Activated CD4-positive, alpha-beta T cell treated with anti-CD3 and anti-CD28 coated beads for 48 hours (primary cell): ENCODE results near the gene ARVCF.
A peak's percentile ranks its signal among the peaks of the same experiment; 100 is the strongest.

ENCODE experiments used
- DNase-seq: peaks from one replicate; pipeline ENCODE4 v3.0.0-alpha.2; 2020

ARVCF gene

GRCh38 chr22:19984851-19985811, 31.5 kb downstream of the ARVCF start:
- no peak for DNase-seq

DNA sequence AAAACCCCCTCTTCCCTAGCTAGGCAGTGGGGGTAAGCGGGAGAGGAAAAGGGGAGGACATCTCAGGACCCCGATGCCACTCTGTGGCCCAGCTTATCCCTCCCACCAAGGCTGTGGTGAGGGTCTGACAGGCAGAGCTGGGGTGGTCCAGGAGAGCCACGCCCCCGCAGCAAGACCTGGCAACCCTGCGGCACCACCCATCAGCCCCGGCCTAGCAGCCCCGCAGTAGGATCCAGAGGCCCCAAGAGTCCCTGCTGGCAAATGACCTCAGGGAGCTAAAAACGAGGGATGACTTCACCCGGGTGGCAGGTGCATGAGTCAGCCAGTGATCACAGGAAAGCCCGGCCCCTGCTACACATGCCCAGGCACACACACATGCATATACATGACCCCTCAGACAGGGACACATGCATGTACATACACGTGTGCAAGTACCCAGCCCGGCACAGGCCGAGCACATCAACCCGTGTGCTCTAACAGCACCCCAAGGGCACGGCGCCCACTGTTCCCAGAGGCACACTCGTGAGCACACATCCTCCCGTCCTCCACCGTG, 32.3 kb downstream of the ARVCF start:
- DNase-seq, result peak; percentile 40

DNA sequence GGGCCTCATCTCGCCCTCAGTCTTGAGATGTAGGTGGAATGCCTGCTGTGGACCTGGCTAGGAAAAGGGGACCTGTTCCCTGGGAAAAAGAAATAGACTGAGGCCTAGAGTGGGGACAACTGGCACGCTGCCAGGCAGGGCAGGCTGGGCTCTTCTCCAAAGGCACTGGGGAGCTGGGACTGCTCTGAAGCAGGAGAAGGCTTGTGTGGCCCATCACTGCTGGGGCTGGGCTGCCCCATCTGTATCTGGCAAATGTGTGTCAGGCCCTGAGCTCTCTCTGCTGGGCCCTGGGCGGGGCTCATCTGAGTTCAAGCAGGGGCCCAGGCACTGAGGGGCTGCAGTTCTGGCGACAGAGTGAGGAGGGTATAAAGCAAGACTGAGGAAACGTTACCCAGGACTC, 32.9 kb downstream of the ARVCF start:
- DNase-seq, result no peak

GRCh38 chr22:19982991-19983578, 33.5 kb downstream of the ARVCF start:
- no peak for DNase-seq

GRCh38 chr22:19981961-19982920, 34.4 kb downstream of the ARVCF start:
- DNase-seq, result no peak

DNA sequence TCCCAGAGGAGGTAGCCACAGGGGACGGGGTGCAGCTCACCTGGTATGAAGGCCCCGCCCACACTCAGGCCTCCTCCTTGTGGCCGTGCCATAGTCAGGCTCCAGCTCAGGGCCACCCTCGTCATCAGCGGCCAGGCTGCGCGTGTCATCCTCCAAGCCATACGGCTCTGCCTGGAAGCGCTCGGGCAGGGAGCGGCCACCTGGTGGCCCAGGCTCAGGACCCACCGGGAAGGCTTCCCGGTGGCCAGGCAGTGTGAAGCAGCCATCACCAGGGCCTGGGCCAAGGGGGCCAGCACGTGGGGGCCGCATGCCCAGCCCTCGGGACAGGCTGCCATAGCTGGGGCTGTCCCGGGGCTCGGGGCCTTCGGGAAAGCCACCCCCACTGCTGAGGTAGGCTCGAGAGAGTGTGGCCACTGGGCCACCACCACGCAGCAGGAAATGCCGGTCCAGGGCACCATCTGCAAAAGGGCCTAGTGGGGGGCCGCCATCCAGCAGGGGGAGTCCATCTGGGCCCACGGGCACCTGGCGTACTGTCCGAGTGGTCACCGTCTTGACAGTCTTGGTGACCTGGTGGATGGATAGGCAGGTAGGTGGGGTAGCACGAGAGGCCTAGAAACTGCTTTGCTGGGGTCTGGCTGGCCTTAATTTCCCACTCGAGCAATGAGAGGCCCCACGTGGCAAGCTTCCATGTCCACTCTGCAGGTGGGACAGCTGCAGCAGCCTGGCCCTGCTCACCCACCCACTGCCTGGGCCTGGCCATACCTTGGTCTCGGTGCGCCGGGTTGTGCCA, 35.3 kb downstream of the ARVCF start:
- DNase-seq, result no peak

GRCh38 chr22:19980766-19981165, 35.9 kb downstream of the ARVCF start:
- no peak for DNase-seq

DNA sequence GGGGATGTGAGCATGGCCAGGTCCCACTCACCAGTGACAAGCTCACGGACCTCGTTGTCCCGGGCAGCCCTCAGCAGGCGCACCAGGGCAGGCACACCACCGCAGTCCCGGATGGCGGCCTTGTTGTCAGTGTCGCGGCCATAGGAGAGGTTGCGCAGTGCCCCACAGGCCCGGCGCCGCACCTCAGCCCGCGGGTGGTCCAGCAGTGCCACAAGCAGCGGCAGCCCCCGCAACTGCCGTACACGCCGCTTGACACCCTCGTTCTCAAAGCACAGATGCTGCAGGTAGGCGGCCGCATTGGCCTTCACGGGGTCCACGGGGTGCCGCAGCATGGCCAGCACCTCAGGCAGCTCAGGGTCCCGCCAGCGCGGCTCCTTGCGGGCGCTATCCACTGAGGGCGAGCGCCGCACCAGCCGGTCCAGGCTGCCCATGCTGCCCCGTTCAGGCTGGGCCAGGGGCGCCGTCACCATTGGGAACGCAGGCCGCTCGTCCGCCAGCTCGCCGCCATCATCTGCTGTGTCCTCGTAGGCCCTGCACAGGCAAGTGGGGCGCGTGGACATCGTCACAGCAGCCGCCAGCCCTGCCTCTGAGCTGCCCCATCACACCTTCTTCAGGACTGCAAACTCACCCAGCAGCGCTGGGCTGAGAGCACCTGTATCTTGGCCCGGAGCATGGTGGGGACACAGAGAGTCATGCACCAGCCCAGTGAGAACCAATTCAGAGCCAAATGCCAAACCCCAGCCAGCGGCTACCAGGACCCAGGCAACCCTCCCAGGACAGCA, 36.7 kb downstream of the ARVCF start:
- DNase-seq, result no peak

DNA sequence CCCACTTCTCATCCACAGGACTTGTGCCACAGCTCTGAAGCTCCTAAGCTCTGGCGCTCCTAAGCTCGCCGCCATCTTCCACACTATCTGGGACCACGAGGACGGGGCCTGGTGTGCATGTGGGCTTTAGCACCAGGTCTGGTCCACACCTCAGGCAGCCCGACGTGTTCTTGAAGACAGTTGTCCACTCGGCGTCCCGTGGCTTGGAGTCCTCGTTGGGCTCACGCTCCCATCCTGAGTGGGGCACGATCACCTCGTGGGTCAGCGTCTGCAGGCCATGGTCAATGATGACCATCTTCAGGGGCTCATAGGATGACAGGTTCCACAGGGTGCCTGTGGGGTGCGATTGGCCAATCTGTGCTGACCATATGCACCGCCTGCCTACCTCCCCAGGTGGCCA, 37.9 kb downstream of the ARVCF start:
- no peak for DNase-seq

DNA sequence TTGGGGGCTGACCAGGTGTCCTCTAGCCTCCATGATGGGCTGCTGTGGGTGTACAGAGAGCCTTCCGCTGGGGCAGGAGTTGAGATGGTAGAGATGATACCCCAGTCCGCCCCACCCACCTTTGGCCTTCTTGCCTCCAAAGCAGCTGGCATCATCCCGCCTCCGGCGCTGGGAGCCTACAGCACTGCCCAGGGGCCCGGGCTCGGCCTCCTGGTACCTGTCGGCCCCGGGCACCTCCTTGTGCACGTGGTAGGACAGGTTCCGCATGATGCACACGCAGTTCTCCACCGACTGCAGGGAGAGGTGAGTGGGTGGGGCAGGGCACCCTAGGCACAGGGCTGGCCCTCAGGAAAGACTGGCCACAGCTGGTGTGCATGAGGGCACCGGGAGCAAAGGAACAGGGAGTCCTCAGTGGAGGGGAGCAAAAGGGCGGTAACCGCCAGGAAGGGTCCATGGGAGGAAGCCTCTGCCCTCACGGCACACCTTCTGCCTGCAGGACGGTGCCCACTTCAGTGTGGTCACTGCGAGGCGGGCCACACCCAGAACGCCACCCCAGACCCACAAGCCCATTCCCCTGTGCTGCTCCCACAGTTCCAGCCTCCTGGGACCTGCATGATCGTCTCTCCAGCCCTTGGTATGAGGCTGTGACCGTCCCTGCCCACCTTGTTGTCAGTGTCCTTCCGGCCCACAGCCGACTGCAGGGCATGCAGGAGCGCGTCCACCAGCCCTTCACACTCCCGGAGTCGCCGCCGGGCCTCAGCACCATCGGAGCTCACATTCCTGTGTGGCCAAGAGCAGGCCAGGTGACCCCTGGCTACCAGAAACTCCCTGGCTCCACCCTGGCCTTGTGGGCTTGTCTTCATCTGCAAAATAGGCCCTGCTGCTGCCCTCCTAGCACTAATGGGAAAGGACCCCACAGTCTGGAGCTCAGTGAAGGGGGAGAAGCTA, 39.1 kb downstream of the ARVCF start:
- no peak for DNase-seq

DNA sequence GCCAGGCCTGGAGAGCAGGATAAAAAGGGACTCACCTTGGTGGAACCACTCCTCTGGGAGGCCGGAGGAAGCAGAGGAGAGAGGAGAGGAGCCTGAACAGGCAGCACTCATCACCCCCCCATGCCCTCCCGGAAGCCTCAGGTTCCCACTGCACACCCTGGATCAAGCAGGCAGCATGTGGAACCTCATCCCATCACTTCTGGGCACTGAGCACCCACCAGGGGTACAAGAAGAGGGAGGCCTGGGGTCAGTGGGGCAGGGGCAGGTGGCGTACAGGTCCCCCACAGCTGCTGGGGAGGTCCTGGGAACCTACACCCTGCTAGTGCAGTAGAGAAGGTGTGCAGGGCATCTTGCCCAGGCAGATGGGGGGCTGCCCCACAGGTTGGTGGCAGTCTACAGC, 40.0 kb downstream of the ARVCF start:
- DNase-seq, result no peak

GRCh38 chr22:19975707-19976035, 41.0 kb downstream of the ARVCF start:
- DNase-seq, result no peak

GRCh38 chr22:19974935-19975706, 41.5 kb downstream of the ARVCF start:
- DNase-seq, result no peak

DNA sequence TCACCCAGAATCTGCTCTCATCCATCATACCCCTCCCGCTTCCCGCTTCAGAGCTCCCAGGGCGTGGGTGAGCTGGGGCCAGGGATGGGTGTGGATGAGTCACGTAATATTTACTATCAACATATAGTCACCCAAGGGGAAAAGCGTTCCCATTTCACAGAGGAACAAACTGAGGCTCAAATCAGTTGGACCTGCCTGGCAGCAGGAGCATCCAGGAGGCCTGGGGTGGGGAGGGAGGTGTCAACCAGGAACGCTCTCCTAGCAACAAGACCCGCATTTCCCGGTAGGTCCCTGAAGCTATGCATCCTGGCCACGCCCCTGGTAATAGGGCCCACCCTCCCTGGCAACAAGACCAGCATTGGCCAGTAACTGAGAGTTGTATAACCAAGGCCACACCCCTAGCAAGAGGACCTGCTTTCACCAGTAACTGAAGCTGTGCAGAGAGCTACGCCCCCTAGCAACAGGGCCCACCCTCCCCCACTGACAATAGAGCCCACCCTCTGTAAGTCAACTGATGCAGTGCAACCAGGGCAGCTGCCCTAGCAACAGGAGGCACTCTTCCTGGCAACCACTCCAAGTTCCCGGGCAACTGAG, 42.3 kb downstream of the ARVCF start:
- DNase-seq, result no peak

DNA sequence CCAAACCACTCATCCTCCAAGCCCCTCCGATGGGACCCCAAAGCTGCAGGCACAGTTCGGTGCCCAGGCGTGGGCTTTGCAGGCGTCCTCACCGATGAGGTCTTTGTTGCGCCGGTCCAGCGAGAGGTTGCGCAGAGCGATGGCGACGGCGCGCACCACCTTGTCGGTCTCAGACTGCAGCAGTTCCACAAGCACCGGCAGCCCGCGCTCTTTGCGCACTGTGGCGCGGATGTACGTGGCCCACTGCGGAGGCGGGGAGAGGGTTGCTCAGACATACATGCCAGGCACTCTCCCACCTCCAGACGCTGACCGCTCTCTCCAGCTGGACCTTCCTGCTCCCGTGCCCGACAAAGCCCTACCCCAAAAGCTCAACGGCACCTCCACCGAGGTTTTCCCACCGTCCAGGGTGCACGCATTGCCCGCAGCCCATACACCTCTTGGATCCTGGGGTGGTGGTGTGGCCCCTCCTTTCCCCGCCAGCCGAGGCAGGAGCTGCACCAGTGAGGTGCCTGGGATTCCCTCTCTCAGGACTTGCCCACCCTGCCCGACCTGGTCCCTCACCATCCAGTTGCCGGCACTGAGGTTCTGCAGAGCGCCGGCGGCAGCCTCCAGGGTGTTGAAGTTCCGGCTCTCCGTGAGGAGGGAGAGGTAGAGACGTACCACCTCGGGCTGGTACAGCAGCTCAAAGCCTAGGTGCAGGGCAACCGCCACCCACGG, 42.9 kb downstream of the ARVCF start:
- DNase-seq, result no peak

DNA sequence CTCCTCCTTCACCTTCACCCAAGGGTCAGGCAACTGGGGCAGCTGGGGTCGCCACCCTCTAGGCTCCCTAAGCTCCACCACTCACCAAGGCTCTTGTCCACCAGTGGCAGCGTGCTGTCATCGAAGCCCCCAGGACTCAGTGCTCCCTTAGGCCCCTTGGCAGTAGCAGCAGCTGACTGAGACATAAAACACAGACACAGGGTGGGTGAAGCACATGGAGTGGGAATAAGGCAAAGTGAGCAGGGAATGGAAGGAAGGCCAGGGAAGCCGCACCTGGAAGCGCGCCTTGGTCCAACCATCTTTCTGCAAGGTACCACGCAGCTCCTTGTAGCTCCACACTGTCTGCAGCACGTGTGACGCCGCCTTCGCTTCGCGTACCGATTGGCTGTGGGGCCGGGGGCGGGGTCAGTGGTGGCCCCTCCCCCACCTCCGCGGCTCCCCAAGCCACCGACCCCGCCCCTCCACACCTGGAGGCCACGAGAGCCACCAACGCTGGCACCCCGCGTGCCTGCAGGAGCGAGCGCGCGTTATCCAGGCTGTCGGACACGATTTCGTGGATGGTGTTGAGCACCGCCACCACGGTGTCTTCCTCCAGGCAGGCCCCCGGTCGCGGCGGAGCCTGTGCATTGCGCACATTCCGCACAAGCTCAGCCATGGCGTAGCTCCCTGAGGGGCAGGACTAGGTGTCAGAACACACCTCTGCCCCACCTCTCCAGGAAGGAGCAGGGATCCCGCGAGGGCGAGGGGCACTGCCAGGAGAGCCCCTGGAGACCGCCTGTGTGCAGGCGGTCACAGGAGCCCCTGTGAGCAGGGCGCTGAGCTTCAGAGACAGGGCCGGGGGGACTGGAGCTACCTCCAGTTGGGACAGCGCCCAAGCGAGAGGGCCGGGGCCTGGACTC, 43.7 kb downstream of the ARVCF start:
- DNase-seq, result no peak

- no peak for DNase-seq
Measured at GRCh38 chr22:19972251-19972650, 44.4 kb downstream of the ARVCF start.
